Endometrial microvascular endothelial cells (primary cell): ENCODE measurements around the gene SMC1B. TPM values are rescaled to one million over a fixed set of nuclear protein-coding genes. Genes with fewer than 3 reads are reported as not detected.

Experiments
- in situ Hi-C: cut with HindIII; loops from 2 replicates; pipeline ENCODE4 v1.10.0; 2017; ENCODE audit warnings: low sequenced_read_pairs, low pct_unique_long_range_greater_than_20kb; ENCODE audit errors: inconsistent ontology term
- total RNA-seq: library from RNA; depleted of rRNA; stranded (reverse); fragments of >200 nt; gene quantifications from one replicate; pipeline ENCODE4 v1.2.3, GENCODE V29; 2015; ENCODE audit errors: inconsistent ontology term

SMC1B gene
- total RNA-seq, 1 donor from 2014 or later: not detected

- in situ Hi-C loops: no loop called here
Measured at GRCh38 chr22:45425531-45426265, 12.3 kb upstream of the SMC1B start.

DNA sequence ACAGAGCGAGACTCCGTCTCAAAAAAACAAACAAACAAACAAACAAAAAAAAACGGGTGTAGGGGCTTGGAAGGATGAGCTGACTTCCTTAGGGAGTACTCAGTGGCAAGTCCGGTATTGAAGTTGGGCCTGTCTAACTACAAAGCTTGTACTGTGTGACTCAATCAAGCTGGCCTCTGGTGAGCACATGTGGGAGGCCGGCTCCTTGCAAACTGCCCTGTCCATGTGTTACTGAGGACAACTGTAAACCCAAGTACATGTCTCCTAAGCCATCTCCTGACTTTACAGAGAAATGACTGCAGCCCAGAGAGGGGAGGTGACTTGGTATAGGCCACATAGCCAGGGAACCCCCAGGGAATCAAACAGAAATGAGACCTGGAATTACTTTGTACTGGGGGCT, 11.7 kb upstream of the SMC1B start:
- in situ Hi-C loops: no loop called here

GRCh38 chr22:45424241-45424731, 10.9 kb upstream of the SMC1B start:
- in situ Hi-C loops: no loop called here

DNA sequence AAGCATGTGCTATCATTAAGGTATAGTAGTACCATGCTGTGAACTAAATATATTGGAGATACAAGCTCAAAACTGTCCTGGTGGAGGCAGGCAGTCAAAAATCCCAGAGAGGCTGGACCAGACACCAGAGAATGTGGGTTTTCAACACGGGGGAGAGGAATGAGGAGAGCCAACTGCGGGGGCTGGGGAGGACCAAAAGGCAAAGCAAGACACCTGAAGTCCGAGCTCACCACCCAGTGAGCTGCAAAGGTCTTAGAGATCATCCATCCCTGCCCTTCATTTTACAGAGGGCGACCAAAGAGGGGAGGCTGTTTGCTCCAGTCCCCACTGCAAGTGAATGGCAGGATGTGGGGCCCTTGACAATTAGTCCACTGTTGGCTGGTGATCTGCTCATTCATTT, 10.1 kb upstream of the SMC1B start:
- in situ Hi-C loops: no loop called here

DNA sequence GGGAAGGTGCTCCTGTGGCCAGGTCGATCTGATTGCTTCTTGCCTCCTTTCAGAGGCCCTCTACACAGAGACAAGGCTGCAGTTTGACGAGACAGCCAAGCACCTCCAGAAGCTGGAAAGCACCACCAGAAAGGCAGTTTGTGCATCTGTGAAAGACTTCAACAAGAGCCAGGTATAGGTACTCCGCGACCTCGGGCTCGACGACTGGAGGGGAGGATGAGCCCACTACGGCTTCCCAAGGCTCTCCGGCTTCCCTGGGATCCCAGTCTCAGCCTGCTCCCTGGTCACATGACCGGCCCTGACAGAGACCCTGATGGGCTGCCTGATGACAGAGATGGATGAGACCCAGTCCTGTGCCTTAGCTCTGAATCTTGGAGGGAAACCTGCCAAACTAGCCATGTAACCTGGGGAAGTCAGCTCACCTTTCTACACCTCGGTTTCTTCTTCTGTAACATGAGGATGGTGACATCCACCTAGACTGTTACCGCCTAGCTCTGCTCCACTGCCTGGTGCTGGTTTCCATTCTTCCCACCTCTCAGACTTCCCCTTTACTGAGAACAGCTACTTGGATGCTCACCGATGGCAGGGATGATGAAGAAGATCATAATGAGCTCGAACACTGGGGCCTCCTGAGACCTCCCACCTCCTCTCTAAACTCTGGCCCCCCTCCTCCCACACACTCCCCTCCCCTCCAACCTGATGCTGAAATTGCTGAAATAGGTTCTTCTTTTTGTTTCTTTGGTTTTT, 9.0 kb upstream of the SMC1B start:
- in situ Hi-C loops: no loop called here

- in situ Hi-C loops: no loop called here
Measured at GRCh38 chr22:45421349-45422055, 8.1 kb upstream of the SMC1B start.

DNA sequence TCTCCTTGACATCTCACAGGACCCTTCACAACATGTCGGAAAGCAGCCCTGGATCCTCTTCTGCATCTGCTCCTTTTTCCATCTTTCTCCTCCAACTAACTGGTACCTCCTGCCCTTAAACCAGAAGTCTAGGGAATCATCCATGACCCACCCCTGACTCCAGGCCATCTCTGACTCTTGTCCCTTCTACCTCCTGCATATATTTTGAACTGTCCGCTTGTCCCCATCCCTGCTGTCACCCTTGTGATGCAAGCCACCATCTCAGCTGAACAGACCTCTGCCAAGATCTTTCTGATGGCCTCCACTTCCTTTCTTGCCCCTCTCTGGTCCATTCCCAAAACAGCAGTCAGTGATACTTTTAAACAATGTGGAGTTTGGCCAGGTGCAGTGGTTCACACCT, 7.1 kb upstream of the SMC1B start:
- in situ Hi-C loops: no loop called here

- in situ Hi-C loops: no loop called here
Measured at GRCh38 chr22:45420011-45420410, 6.6 kb upstream of the SMC1B start.

DNA sequence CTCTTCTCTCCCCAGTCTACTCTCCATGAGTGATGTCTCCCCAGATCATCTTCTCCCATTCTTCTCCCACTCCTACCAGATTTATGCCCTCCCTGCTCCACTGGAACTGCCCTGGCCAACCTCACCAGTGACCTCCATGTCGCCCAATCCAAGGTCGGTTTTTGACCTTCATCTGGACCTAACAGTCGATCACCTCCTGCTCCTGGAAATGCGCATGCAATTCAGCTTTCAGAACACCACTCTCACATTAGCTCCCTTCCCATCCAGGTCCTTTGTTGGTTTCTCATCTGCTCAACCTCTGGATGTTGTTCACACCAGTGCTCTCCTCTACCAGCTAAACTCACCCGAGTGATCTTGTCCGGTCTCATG, 5.4 kb upstream of the SMC1B start:
- in situ Hi-C loops: no loop called here

DNA sequence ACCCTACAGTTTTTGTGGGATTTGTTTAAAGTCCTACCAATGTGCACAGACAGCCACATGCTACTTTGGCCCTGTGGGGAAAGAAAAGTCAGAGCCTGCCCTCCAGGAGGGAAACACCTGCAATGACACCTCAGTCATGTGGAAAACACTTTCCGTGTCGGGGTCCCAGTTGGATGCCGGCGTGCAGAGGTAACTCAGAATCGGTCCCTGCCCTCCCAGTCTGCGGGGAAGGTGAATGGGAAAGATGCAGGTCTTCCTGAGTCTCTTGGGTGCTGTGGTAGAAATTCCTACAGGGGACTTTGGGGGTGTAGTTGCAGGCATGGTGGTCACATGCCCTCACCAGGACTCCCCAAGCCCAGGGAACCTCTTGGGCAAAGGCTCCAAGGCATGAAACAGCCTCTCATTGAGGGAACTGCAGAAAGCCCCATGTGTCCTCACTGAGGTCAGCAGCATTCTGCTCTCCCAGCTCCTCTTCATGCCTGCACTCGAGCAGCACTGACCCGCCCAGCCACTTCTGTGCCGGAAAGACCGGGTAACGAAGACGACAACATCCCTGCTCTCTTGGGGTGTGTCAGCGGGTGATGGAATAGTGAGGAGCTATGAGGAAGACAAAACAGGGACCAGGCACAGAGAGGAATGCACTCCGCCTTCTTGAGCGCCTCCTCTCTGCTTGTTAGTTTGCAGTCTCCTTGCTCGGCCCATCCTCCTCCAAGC, 4.8 kb upstream of the SMC1B start:
- in situ Hi-C loops: no loop called here

GRCh38 chr22:45413013-45413367, 409 bp downstream of the SMC1B start:
- in situ Hi-C loops: no loop called here

DNA sequence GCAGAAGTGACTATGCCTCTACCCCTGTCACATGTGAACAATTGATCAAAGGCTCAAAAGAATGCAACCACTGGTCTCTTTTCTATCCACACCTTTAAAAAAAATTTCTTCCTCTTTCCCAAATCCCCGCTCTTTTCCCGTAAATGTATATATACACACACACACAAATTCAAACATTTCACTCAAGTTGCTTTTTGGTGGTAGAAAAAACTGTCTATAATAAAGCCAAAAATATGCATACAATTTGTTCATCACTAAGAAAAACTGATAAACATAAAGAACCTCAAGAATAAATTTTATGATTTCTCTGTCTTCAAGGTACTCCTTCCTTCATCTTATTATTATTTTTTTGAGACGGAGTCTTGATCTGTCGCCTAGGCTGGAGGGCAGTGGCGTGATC, 5.6 kb downstream of the SMC1B start:
- in situ Hi-C loops: no loop called here

DNA sequence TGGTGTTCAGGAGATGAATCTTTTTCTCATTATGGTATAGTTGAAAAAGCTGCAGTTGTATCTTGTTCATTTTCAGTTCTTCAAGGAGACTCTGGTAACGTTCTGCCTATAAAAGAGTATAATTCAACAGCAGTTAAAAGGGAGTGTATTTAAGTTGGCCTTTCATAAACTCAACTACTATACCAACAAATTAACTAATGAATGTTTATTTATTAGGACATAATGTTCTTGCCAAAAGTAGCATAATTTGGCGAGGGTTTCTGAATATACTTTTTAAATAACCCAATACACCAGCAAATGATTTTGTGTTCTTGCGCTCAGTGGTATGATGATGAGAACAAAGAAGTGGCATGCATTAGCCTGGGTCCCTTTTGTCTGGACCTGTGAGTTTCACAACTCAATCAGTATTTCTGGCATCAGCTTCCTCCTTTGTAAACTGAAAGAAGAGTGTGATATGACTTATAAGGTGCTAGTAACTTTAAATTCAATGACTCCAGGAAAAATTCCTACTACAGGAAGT, 10.9 kb downstream of the SMC1B start:
- in situ Hi-C loops: no loop called here

DNA sequence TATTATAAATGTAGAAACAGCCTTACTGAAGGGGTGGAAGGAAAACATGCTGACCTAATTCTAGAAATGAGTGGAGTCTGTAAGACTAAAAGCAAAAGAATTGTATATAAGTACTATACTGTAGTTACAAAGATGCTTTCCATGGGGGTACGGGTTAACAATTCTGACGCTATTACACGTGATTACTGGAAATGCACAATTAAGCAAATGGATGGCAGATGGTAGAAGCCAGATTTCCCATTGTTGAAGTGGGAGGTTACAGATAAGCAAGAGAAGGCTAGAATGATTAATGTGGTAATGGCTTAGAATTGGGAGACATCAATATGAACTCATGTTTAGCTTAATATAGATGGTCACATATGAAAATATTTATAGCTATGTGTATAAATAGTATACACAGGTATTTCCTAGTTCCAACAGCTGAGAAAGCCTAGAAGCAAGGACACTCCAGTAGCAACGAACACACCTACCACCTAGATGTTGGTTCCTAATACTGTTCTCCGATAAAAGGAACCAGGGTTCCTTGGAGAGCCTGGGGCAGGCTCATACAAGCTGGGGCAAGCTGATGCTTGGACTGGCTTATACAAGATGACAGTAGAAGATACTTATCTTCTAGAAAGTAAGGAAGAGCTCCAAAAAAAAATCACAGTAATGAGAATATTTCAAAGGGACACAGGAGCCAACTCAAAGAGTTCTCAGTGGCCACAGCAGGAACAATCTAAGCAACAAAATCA, 13.5 kb downstream of the SMC1B start:
- in situ Hi-C loops: no loop called here

GRCh38 chr22:45398214-45398613, 15.2 kb downstream of the SMC1B start:
- in situ Hi-C loops: no loop called here

GRCh38 chr22:45397806-45398205, 15.6 kb downstream of the SMC1B start:
- in situ Hi-C loops: no loop called here

- in situ Hi-C loops: no loop called here
Measured at GRCh38 chr22:45389546-45389945, 23.9 kb downstream of the SMC1B start.

DNA sequence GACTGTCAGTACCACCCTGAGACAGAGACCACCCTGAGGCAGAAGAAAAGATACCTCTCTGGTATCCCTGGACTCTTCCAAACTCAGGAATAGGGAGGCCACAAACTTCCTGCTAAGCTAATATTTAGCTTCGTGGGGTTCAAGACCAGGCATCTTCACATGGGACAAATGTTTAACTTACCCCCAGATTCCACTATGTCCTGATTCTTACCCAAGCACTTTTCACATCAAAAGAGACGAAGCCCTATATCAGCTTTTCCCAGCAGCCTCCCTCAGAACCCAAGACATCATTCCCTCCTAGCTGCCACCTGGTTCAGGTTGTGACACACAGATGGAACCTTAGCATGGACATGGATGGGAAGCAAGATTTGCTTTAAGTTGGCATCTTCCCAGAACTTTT, 32.1 kb downstream of the SMC1B start:
- in situ Hi-C loops: no loop called here
